NCI-H2196 treated with DMSO at 0.1 percent for 48 hours (cell line): ENCODE data around the gene STAT3.

Source experiments
- DNase-seq: peaks from one replicate; lab custom pipeline; 2025; ENCODE audit not compliant: unreplicated experiment; lab: John Stamatoyannopoulos, UW

The STAT3 gene

GRCh38 chr17:42282478-42283080 lies 105.7 kb downstream of the STAT3 start:
- no peak for DNase-seq

DNA sequence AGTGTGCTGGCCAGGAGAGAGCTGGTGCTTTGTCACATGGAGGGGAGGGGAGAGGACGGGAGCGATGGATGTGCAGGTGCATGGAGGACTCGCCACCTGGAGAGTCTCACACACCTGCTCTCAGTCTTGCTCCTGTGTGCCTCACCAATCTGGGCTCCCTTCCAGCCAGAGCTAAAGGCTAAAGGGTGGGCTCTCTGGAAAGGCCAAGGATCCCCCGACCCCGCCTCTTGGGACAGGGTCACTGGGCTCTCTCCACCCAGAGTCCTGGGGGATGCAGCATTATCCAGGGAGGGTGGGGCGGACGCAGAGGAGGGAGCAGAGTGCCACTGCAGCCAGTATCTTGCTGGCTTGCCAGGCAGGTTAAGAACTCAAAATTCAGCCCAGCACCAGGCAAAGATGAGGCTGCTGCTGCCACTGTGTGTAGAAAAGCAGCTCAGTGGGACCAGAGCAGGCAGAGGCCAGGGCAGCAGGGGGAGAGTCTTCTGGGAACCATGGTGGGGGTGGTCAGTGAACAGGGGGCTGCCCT lies 106.6 kb downstream of the STAT3 start:
- peak; percentile 44 for DNase-seq

DNA sequence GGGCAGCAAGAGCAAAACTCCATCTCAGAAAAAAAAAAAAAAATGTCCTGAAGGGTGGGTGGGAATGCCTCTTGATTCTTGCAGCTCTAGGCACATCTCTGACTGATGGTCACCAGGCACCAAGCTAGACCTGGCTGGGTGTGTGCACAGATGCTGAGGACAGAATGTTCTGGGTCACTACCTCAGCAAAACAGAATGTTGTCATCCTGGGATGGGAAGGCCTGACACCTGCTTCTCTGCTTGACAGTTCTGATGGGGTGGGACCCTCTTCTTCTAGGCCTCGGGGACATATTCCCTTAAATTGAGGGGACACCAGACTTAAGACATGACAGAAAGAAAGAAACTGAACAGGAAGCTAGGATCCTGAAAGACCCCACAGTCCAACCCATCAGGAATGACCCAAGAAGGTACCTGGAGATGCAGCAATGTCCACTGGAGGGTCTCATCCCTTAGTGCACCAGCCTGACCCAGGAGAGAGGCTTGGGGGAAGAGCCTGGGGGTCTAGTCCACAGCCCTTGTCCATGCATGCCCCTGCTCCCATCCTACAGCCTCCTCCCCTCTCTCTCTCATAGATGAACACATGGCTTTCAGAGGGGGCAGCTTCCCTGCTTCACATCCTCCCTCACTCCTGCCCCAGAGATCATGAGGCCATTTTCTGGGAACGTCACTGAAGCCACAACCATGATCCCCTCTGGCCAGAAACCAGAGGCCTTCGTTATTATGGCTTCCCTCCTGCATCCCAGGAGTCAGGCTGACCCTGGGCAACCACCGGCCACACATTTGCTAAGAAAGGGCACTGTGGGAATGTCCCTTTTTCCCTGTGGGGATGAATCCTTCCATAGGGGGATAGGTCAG lies 108.2 kb downstream of the STAT3 start:
- DNase-seq: no peak

GRCh38 chr17:42277342-42277712 lies 110.9 kb downstream of the STAT3 start:
- no peak for DNase-seq

GRCh38 chr17:42276609-42277341 lies 111.5 kb downstream of the STAT3 start:
- DNase-seq: peak; percentile 25

- peak; percentile 21 for DNase-seq
Observed at GRCh38 chr17:42276359-42276608, 112.0 kb downstream of the STAT3 start, which contains the start of gene STAT5B. STAT5B (minus strand) TSS chr17:42276391; CDS start chr17:42232127, 44,264 bp downstream.

DNA sequence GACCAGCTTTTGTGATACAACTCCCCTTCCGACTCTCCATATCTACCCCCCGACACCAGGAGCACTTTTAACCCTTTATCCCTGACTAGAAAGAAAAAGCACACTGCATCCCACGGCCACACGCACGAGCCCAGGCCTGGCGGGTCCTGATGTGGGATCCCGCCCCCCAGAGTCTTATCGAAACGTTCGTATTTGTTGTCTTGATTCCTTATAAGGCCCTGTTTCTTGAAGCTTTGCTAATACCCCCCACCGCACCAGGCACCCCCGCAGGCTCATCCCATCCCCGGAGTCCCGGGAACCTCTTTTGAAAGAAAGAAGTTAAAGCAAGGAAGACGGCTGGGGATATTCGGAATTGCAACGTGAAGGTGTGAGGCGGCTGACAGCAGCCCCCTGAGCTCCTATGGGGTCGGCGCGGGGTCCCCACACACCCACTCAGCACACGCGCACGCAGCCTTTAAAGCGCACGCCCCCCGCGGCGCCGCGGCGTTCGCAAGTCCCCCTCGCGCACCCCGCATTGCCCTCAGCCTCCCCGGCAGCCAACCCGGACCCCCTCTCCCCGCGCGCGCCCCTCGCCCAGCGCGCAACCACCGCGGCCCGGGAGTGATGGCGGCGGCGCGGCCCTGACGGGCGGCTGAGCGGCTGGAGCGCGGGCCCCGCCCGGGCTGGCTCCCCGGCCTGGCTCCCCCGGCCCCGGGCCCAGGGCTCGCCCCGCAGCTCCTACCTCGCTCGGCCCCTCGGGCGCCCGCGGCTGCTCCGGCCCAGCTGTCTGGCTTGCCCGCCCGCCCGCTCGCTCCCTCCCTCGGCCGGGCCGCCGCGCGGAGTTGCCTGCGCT lies 112.5 kb downstream of the STAT3 start:
- DNase-seq: no peak

DNA sequence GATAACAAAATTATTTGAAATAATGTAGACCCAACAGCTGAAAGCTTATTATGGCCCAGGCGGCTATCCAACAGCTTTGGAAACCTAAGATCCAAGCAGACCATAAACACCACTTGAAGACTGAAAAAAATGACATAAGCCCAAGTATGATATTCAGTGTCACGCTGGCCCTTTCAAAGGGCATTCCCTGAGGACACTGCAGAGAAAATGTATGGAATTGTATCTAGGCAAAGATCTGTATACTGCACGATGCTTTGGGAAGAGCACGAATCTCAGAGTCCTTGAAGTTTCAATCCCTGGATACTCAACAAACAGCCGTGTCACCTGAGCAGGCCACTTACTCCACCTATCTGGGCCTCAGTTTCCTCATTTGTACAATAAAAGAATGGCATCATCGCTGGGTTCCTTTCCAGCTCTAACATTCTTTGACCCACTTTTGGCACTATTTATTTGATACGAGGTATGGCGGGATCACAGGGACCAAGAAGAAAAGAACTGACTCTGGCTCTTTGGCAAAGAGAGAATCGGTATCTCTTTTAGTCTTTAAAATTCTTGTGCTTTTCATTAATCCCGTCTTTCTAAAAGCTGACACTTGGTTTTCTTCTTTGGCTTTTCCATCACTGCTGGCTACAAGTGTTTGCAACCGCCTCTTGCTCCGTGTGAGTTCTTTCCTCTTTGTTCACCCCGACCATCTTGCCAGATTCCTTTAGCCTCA lies 113.3 kb downstream of the STAT3 start:
- DNase-seq: no peak

DNA sequence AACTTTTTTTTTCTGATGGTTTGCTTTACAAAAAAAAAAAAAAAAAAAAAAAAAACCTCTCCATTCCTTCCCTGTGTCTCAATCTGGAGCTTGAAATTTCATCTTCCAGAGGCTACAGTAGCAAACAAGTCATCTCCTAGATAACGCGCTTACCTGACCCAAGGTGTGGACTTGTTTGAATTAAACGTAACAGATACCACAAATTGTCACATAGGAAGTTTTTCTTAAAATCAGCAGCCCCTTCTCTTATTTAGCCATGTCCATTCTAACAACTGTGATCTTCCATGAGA lies 114.0 kb downstream of the STAT3 start:
- DNase-seq: no peak

DNA sequence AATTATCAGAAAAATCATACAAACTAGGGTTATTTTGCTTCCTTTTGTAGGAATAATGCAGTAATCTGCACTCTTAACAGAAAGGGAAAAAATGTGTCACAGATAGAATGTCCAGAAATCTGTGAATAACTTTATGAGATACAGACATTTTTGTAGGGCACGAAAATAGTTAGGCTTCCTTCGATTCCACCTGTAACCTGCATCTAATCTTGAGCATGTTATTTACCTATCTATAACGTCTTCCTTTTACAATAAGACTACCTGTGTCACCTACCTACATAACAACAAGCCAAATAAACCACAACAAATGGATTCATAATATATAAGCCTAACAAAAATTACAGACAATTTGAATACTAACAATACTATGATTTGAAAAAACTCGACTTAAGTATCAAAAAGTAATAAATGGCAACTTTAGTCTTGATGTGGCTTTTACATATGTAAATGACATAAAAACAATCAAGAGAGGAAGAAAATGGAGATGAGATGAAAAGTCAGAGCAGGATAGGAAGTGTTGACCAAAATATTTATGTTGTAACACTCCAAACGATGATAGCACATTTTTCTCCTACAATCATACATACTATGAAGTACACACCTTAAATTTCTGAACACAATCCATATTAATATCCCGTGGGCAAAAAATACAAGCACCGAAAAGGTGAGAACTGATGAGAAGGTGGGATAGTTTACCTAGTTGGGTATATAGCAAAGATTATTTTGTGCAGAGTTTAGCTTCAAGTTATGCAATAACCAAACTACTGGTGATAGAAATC lies 114.6 kb downstream of the STAT3 start:
- DNase-seq: no peak

GRCh38 chr17:42272162-42272907 lies 115.9 kb downstream of the STAT3 start:
- no peak for DNase-seq

- DNase-seq: no peak
Observed at GRCh38 chr17:42271779-42272035, 116.5 kb downstream of the STAT3 start.

- DNase-seq: no peak
Observed at GRCh38 chr17:42271006-42271778, 117.0 kb downstream of the STAT3 start.

DNA sequence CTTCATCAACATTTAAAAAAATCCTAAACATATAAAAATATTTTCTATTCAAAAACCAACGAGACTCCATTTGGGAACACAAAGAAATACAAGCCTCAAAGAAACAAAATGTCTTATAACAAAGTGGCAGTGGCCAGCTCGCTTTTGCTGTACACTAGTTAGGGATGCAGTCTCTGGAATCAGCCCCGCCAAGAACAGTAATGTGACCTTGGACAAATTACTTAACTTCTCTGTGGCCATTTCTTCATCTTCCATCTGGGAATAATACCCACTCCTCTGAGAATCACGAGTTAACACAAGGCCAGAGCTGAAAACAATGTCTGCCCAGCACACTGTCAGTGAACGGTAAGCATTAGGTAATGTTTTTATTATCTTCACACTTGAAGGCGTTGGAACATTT lies 117.6 kb downstream of the STAT3 start:
- DNase-seq: no peak

DNA sequence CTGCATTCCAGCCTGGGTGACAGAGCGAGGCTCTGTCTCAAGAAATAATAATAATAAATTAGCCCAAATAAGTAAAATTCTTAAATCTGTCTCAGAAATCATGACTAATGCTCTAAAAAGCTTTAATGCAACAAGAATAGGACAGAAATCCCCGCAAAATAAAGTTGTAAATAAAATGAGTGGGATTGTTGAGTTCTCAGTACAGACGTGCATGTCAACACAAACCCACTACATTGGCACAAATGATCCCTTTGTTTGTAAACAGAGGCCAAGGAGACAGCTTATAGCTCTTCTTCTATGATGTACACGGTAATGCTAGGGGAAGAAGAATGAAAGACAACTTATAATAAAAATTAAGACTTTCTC lies 118.1 kb downstream of the STAT3 start:
- no peak for DNase-seq

GRCh38 chr17:42268236-42268635 lies 120.0 kb downstream of the STAT3 start:
- no peak for DNase-seq

DNA sequence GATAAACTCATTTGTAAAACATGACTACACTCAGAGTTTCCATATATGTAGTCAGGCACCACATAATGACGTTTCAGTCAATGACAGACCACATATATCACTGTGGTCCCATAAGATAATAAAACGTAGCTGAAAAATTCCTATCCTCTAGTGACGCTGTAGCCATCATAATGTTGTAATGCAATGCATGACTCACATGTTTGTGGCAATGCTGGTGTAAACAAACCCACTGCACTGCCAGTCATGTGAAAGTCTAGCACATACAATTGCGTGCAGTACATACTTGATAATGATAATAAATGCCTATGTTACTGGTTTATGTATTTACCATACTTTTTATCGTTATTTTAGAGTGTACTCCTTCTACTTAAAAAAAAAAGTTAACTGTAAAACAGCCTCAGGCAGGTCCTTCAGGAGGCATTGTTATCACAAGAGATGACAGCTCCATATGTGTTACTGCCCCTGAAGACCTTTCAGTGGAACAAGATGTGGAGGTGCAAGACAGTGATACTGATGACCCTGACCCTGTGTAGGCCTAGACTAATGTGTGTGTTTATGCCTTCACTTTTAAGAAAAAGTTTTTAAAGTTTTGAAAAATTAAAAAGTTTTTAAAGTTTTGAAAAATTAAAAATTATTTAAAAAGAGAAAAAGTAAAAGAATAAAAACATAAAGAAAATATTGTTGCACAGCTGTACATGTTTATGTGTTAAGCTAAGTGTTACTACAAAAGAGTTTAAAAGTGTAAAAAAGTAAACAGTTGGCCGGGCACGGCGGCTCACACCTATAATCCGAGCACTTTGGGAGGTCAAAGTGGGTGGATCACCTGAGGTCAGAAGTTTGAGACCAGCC lies 121.1 kb downstream of the STAT3 start:
- DNase-seq: no peak

DNA sequence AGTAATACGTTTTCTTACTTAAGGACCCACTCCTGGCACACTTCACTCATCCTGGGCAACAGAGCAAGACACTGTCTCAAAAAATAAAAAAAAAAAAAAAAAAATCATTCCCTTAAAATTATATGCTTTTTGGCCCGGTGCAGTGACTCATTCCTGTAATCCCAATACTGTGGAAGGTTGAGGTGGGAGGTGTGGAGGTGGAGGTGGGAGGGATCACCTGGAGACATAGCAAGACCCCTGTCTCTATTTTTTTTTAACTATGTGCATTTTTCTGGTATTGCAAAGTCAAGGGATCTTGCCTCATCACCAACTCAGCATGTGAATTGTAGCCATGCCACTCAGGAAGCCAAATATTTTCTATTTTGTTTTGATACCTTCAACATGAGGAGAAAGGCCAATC lies 121.8 kb downstream of the STAT3 start:
- DNase-seq: no peak
